ENCODE results near the gene AGRN.

- TF ChIP-seq, protein P1, sequence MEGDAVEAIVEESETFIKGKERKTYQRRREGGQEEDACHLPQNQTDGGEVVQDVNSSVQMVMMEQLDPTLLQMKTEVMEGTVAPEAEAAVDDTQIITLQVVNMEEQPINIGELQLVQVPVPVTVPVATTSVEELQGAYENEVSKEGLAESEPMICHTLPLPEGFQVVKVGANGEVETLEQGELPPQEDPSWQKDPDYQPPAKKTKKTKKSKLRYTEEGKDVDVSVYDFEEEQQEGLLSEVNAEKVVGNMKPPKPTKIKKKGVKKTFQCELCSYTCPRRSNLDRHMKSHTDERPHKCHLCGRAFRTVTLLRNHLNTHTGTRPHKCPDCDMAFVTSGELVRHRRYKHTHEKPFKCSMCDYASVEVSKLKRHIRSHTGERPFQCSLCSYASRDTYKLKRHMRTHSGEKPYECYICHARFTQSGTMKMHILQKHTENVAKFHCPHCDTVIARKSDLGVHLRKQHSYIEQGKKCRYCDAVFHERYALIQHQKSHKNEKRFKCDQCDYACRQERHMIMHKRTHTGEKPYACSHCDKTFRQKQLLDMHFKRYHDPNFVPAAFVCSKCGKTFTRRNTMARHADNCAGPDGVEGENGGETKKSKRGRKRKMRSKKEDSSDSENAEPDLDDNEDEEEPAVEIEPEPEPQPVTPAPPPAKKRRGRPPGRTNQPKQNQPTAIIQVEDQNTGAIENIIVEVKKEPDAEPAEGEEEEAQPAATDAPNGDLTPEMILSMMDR (IDR thresholded peaks at IDR 0.05), result no peak
- TF ChIP-seq POLR2AphosphoS5 (IDR thresholded peaks at IDR 0.05), result no peak
These were observed 66.3 kb downstream of the AGRN start for GRCh38 chr1:1085911-1086841.
